OCI-LY3 (cell line): ENCODE measurements around the gene PDILT.

Experiments used
- H2AFZ ChIP-seq: fragments of 200-600, 300-600 bp; shearing (Covaris generic); 2 replicates; pipeline ENCODE4 v1.6.0; 2014; ENCODE audit warnings: antibody characterized with exemption, low read depth, low read length
- H3K27ac ChIP-seq: fragments of 200-600, 300-600 bp; sonication (generic); 2 replicates; pipeline ENCODE4 v1.5.1; 2014; ENCODE audit warnings: mild to moderate bottlenecking, low read length, moderate library complexity, mixed read lengths
- H3K27me3 ChIP-seq: fragments of 200-600, 300-600 bp; sonication (generic); 2 replicates; pipeline ENCODE4 v1.6.1; 2014; ENCODE audit warnings: low read depth, low read length, mixed read lengths
- H3K36me3 ChIP-seq: fragments of 200-600, 300-600 bp; sonication (generic); replicated peaks from 2 replicates; pipeline ENCODE3; 2014; ENCODE audit warnings: low read depth, low read length, mixed read lengths
- H3K4me1 ChIP-seq: fragments of 300-600, 200-600 bp; sonication (generic); 2 replicates; pipeline ENCODE4 v1.6.1; 2014; ENCODE audit warnings: low read length, mixed read lengths
- H3K4me2 ChIP-seq: fragments of 200-600, 300-600 bp; sonication (generic); 2 replicates; pipeline ENCODE4 v1.6.1; 2014; ENCODE audit warnings: low read length, mixed read lengths
- H3K4me3 ChIP-seq: fragments of 300-600, 200-600 bp; sonication (generic); 2 replicates; pipeline ENCODE4 v1.5.1; 2014; ENCODE audit warnings: antibody characterized with exemption, mild to moderate bottlenecking, low read length, moderate library complexity
- H3K79me2 ChIP-seq: fragments of 300-600, 200-600 bp; shearing (Covaris generic); 2 replicates; pipeline ENCODE4 v1.6.1; 2014; ENCODE audit warnings: mild to moderate bottlenecking, low read length, mixed read lengths
- H3K9ac ChIP-seq: fragments of 300-600, 200-600 bp; shearing (Covaris generic); 2 replicates; pipeline ENCODE4 v1.6.0; 2014; ENCODE audit warnings: mild to moderate bottlenecking, low read length, moderate library complexity
- H3K9me3 ChIP-seq: fragments of 200-600, 300-600 bp; shearing (Covaris generic); 2 replicates; pipeline ENCODE4 v1.6.1; 2014; ENCODE audit warnings: low read length, mixed read lengths; ENCODE audit not compliant: insufficient read depth
- H4K20me1 ChIP-seq: fragments of 200-600, 300-600 bp; sonication (generic); 2 replicates; pipeline ENCODE4 v1.6.1; 2016; ENCODE audit warnings: low read length, mixed read lengths; ENCODE audit not compliant: insufficient read depth
- EZH2phosphoT487 ChIP-seq: fragments of 200-600 bp; shearing (Covaris generic); IDR thresholded peaks from 2 replicates; pipeline ENCODE4 v1.6.1; 2018; ENCODE audit warnings: antibody characterized with exemption, mixed run types, low read depth
- TF ChIP-seq, protein P1 (sequence below): fragments of 200-600, 300-600 bp; sonication (generic); IDR thresholded peaks from 2 replicates; pipeline ENCODE4 v1.5.1; 2014; ENCODE audit warnings: antibody characterized with exemption, low read length, low read depth

Gene PDILT

GRCh38 chr16:20387978-20388377, 16.6 kb downstream of the PDILT start:
- no peak overlapping the region for H3K4me2 ChIP-seq
- H3K36me3 ChIP-seq: no peaks in the 10 kb centered on the region
- no peaks in the 10 kb centered on the region for H3K79me2 ChIP-seq
- no peak overlapping the region for H3K27ac ChIP-seq
- peaks cover 5% of the 10 kb centered on the region; the same call in 1 of the 2 replicates for H3K4me1 ChIP-seq
- H2AFZ ChIP-seq: no peak overlapping the region
- no peak overlapping the region for H3K9ac ChIP-seq
- no peak overlapping the region for H3K4me3 ChIP-seq
- no peak for TF ChIP-seq EZH2phosphoT487
- TF ChIP-seq, protein P1, sequence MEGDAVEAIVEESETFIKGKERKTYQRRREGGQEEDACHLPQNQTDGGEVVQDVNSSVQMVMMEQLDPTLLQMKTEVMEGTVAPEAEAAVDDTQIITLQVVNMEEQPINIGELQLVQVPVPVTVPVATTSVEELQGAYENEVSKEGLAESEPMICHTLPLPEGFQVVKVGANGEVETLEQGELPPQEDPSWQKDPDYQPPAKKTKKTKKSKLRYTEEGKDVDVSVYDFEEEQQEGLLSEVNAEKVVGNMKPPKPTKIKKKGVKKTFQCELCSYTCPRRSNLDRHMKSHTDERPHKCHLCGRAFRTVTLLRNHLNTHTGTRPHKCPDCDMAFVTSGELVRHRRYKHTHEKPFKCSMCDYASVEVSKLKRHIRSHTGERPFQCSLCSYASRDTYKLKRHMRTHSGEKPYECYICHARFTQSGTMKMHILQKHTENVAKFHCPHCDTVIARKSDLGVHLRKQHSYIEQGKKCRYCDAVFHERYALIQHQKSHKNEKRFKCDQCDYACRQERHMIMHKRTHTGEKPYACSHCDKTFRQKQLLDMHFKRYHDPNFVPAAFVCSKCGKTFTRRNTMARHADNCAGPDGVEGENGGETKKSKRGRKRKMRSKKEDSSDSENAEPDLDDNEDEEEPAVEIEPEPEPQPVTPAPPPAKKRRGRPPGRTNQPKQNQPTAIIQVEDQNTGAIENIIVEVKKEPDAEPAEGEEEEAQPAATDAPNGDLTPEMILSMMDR: no peak
- H3K27me3 ChIP-seq: 0 out of 2 replicates have a peak, but pooled peaks cover 8% of the 10 kb centered on the region
- H3K9me3 ChIP-seq: no peaks in the 10 kb centered on the region
- H4K20me1 ChIP-seq: no peaks in the 10 kb centered on the region

DNA sequence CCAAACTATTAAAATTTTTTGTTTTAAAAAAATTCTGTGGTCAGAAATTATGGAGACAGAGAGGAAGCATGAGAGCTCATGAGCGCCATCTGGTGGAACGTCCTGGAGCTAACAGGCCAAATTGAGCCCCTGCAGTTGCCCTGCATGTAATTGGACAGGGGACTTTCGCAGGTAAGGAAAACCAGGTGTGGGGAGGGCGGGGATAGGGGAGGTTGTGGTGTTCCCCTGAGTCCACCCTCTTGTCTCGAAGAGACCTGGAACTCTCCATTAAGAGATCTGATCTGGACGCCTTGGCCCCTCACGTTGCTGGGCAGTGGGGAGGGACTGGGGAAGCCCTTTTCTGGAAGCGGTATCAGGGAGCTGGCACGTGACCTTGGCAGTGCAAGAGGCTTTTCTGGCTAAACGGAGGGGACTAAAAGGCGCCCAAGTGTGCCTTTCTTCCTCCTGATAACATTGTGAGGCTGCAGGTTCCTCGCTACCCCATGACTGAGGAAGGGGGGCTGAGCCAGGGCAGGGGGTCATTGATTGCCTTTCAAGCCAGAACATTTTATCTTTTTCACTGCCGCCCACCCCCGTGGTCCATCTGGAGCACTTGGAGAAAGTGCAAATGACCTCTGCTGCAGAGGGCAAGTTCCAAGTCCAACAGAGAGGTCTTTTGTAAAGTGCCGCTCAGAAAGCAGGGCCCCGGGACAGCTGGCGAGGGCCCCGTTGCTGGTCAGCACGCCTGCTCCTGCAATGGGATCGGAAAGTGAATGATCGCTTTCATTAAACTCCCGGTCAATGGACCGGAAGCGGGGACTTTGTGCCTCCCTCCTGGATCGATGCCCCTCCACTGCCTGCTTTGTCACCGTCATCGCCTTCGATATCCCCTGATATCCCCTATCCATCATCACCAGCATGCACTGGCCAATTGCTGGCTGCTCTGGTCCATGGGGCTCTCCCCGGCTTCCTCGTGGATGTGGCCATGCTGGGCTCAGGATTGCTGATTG, 18.4 kb downstream of the PDILT start:
- Histone ChIP-seq H3K4me3 (peak overlapping the region; percentile 24; the same call in 1 of the 2 replicates), H3K4me1 (peaks cover 6% of the 10 kb centered on the region; the same call in 1 of the 2 replicates), H3K4me2 (peak overlapping the region; percentile 39), H3K27me3 (0 out of 2 replicates have a peak, but pooled peaks cover 8% of the 10 kb centered on the region), H3K27ac (no peak overlapping the region), H4K20me1 (no peaks in the 10 kb centered on the region), H3K79me2 (no peaks in the 10 kb centered on the region), H3K9me3 (no peaks in the 10 kb centered on the region), H2AFZ (no peak overlapping the region), H3K36me3 (no peaks in the 10 kb centered on the region), H3K9ac (no peak overlapping the region)
- TF ChIP-seq EZH2phosphoT487: no peak
- TF ChIP-seq, protein P1: peak; percentile 81

DNA sequence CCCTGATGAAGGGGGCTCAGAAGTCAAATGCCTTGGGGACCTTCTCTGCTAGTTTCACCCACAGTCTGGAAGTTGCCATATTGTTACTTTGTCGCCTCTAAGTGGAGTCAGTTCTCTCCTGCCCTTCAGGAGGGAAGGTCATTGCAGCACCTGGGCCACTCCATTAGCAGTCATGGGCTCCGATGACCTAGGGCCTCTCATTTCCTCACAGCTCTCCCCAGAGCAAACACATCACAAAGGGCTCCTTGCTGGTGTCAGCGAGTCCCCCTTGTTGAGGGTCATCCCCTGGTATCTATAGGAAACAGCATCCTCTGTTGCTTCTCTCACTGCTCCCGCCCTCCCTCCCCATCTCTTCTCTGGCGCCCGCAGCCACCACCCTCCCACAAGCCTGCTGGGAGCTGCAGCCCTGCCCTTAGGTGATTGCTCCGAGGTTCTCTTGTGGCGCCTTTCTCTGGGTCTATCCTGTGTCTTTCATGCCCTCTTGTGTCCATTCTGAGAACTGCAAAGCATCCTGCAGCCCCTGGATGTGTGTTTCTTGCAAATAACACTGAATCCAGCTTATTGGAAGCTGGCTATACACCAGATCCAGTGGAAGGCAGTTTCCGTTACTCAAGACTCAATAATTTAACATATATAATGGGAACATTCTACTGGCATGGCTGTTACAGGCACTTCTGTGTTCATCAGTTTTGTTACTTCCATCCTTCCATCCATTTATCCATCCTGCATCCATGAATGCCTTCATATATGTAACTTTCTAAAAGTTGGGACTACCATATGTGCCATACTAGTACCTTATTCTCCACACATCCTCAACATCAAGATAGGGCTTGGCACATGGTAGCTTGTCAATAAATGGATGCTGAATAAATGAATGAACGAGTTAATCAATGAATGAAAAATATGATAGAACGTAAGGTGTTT, 21.2 kb downstream of the PDILT start:
- peak overlapping the region; percentile 57 for H3K4me2 ChIP-seq
- no peaks in the 10 kb centered on the region for H3K36me3 ChIP-seq
- H2AFZ ChIP-seq: peak overlapping the region; percentile 36; the same call in 1 of the 2 replicates
- 0 out of 2 replicates have a peak overlapping the region, but pooled peaks have one; percentile 3 for H3K4me3 ChIP-seq
- no peaks in the 10 kb centered on the region for H4K20me1 ChIP-seq
- H3K4me1 ChIP-seq: peaks cover 6% of the 10 kb centered on the region; the same call in 1 of the 2 replicates
- H3K27me3 ChIP-seq: peaks cover 15% of the 10 kb centered on the region
- H3K27ac ChIP-seq: no peak overlapping the region
- no peaks in the 10 kb centered on the region for H3K79me2 ChIP-seq
- H3K9ac ChIP-seq: no peak overlapping the region
- no peak for TF ChIP-seq EZH2phosphoT487
- TF ChIP-seq, protein P1: peak; percentile 83
- H3K9me3 ChIP-seq: no peaks in the 10 kb centered on the region
